GM19035 (cell line): ENCODE data around the gene UBE2L3.
A peak's percentile ranks its signal among the peaks of the same experiment; 100 is the strongest.
"Not testable (repeated sequence)": the region's sequence is repeated elsewhere in the genome, so short reads cannot be mapped to it uniquely, and the experiment has no call there.

Experiments used
- ATAC-seq: cut with Tn5 transposase; IDR thresholded peaks from one replicate; pipeline ENCODE4 v1.9.1; 2021; ENCODE audit not compliant: unreplicated experiment

Gene UBE2L3

GRCh38 chr22:21567456-21568346, at the start of gene UBE2L3:
Gene UBE2L3 (plus strand): TSS chr22:21567714. CDS start chr22:21567745, 31 bp downstream.
- ATAC-seq = peak; percentile 75

GRCh38 chr22:21526705-21527500, 40.6 kb upstream of the UBE2L3 start:
- ATAC-seq = not testable (repeated sequence)

GRCh38 chr22:21531525-21531924, 36.0 kb upstream of the UBE2L3 start:
- not testable (repeated sequence) for ATAC-seq

GRCh38 chr22:21532863-21533648, 34.5 kb upstream of the UBE2L3 start:
- ATAC-seq = not testable (repeated sequence)

- not testable (repeated sequence) for ATAC-seq
Measured at GRCh38 chr22:21539862-21540261, 27.7 kb upstream of the UBE2L3 start.

GRCh38 chr22:21544432-21545322, 22.8 kb upstream of the UBE2L3 start:
- not testable (repeated sequence) for ATAC-seq

GRCh38 chr22:21549558-21549957, 18.0 kb upstream of the UBE2L3 start:
- not testable (repeated sequence) for ATAC-seq

- ATAC-seq = peak; percentile 72
Measured at GRCh38 chr22:21550008-21550677, 17.4 kb upstream of the UBE2L3 start.

GRCh38 chr22:21550678-21551047, 16.9 kb upstream of the UBE2L3 start:
- ATAC-seq = not testable (repeated sequence)

GRCh38 chr22:21551361-21551760, 16.2 kb upstream of the UBE2L3 start, which contains the start of gene RIMBP3C:
Gene RIMBP3C (minus strand): TSS chr22:21551461. CDS start chr22:21550976, 485 bp downstream.
- not testable (repeated sequence) for ATAC-seq

GRCh38 chr22:21559345-21560125, 8.0 kb upstream of the UBE2L3 start:
- not testable (repeated sequence) for ATAC-seq

- not testable (repeated sequence) for ATAC-seq
Measured at GRCh38 chr22:21560657-21561056, 6.9 kb upstream of the UBE2L3 start.

- no peak for ATAC-seq
Measured at GRCh38 chr22:21563912-21564311, 3.6 kb upstream of the UBE2L3 start.

GRCh38 chr22:21564411-21564810, 3.1 kb upstream of the UBE2L3 start:
- no peak for ATAC-seq

- peak; percentile 27 for ATAC-seq
Measured at GRCh38 chr22:21568347-21569075, 997 bp downstream of the UBE2L3 start.

- ATAC-seq = not testable (repeated sequence)
Measured at GRCh38 chr22:21569076-21569427, 1.5 kb downstream of the UBE2L3 start.

GRCh38 chr22:21569459-21570170, 2.1 kb downstream of the UBE2L3 start:
- ATAC-seq = no peak
